RWPE2 (cell line): Measurements from ENCODE around the gene TEX14.

Source experiments
- ATAC-seq: fragments of 200-7000 bp; cut with Tn5 transposase; 3 replicates; pipeline ENCODE4 v1.9.1; 2021; ENCODE audit warnings: low read depth
- DNase-seq: peaks from one replicate; pipeline ENCODE4 v3.0.0-alpha.2; 2020; ENCODE audit warnings: low spot score
- H3K27ac ChIP-seq: fragments of 450-650 bp; 2 replicates; pipeline ENCODE4 v1.5.1; 2017; ENCODE audit warnings: mild to moderate bottlenecking; ENCODE audit not compliant: poor library complexity, severe bottlenecking
- H3K27me3 ChIP-seq: fragments of 250-450 bp; sonication (Bioruptor Pico); 2 replicates; pipeline ENCODE4 v1.5.1; 2021; ENCODE audit warnings: mild to moderate bottlenecking, moderate library complexity; ENCODE audit not compliant: insufficient read depth, poor library complexity, severe bottlenecking
- H3K36me3 ChIP-seq: fragments of 250-450 bp; sonication (Bioruptor Pico); 2 replicates; pipeline ENCODE4 v1.5.1; 2020; ENCODE audit warnings: low read depth, mild to moderate bottlenecking, moderate library complexity
- H3K4me1 ChIP-seq: fragments of 250-450 bp; sonication (Bioruptor Pico); 2 replicates; pipeline ENCODE4 v1.5.1; 2021; ENCODE audit warnings: mild to moderate bottlenecking, moderate library complexity; ENCODE audit not compliant: insufficient read depth, poor library complexity, severe bottlenecking
- H3K4me3 ChIP-seq: fragments of 250-450 bp; sonication (Bioruptor Pico); 2 replicates; pipeline ENCODE4 v1.5.1; 2021; ENCODE audit warnings: mild to moderate bottlenecking, moderate library complexity; ENCODE audit not compliant: severe bottlenecking
- H3K9me3 ChIP-seq: fragments of 250-450 bp; sonication (Bioruptor Pico); 2 replicates; pipeline ENCODE4 v1.5.1; 2021; ENCODE audit warnings: mild to moderate bottlenecking, moderate library complexity; ENCODE audit not compliant: severe bottlenecking
- TF ChIP-seq, protein P1 (sequence below): fragments of 450-650 bp; IDR thresholded peaks from one replicate; pipeline ENCODE4 v1.5.1; 2017; ENCODE audit warnings: mild to moderate bottlenecking, moderate library complexity; ENCODE audit not compliant: poor library complexity, severe bottlenecking

TEX14 gene

DNA sequence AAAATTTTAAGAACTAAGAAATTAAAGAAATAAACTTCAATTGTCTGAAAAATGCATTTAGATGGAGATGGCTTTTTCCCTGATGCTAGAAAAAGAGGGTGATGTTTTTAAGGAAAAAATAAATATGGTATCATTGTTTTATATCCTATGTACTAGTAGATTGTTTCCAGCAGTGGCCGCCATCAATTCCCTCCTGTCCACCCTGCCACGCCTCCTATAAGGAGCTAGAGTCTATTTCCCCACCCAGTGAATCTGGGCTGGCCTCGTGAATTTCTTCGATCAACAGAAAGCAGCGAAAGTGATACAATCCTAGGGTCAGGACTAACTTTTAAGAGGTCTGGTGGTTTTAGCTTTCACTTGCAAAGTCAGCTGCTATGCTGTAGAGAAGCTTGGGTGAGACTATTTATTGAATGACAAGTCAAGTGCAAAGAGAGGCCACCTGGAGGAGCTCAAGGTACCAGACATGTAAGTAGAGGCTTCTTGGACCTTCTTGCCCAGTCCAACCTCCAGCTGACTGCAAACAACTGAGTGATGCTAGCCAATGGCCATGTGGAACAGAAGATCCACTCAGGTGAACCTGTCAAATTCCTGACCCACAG, 96.6 kb downstream of the TEX14 start:
- Histone ChIP-seq H3K9me3 (no peaks in the 10 kb centered on the region), H3K27me3 (no peaks in the 10 kb centered on the region), H3K4me1 (no peaks in the 10 kb centered on the region), H3K36me3 (no peaks in the 10 kb centered on the region), H3K27ac (no peak overlapping the region), H3K4me3 (no peak overlapping the region)
- DNase-seq = no peak
- no peak for ATAC-seq
- TF ChIP-seq, protein P1, sequence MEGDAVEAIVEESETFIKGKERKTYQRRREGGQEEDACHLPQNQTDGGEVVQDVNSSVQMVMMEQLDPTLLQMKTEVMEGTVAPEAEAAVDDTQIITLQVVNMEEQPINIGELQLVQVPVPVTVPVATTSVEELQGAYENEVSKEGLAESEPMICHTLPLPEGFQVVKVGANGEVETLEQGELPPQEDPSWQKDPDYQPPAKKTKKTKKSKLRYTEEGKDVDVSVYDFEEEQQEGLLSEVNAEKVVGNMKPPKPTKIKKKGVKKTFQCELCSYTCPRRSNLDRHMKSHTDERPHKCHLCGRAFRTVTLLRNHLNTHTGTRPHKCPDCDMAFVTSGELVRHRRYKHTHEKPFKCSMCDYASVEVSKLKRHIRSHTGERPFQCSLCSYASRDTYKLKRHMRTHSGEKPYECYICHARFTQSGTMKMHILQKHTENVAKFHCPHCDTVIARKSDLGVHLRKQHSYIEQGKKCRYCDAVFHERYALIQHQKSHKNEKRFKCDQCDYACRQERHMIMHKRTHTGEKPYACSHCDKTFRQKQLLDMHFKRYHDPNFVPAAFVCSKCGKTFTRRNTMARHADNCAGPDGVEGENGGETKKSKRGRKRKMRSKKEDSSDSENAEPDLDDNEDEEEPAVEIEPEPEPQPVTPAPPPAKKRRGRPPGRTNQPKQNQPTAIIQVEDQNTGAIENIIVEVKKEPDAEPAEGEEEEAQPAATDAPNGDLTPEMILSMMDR = peak; percentile 6

DNA sequence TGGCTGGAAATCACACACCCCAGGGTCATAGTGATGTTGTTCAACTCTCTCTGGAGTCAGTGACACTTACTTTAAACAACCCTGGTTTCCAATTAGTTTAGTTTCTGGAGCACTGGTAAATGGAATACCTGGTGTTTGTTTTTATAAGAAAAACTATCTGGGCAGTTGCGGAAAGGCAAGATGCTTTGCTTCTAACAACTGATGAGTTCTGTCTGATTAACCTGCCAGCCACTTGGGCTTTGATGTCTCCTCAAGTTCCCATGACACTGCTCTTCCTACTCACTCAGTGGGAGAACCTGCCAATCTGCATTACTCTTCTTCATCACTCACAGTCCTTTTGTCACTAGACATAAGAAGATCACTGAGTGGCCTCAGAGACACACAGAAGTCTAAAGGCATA, 98.7 kb downstream of the TEX14 start:
- Histone ChIP-seq H3K4me1 (no peaks in the 10 kb centered on the region), H3K9me3 (no peaks in the 10 kb centered on the region), H3K36me3 (no peaks in the 10 kb centered on the region), H3K27ac (no peak overlapping the region), H3K4me3 (no peak overlapping the region), H3K27me3 (no peaks in the 10 kb centered on the region)
- DNase-seq (no peak), ATAC-seq (no peak)
- TF ChIP-seq, protein P1 = no peak

DNA sequence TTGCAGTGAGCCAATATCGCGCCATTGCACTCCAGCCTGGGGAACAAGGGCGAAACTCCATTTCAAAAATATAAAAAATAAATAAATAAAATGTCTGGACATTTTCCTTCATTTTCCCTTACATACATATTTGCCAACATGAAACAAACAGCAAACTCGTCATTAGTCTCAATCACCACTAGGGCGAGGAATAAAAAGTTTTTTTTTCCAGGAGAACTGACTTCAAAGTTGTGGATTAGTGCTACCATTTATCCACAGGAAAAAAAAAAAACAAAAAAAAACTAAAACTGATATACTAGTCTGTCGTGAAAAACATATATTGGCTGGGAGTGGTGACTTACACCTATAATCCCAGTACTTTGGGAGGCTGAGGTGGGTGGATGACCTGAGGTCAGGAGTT, 100.4 kb downstream of the TEX14 start:
- H3K4me1 ChIP-seq = no peaks in the 10 kb centered on the region
- H3K4me3 ChIP-seq = no peak overlapping the region
- no peaks in the 10 kb centered on the region for H3K9me3 ChIP-seq
- TF ChIP-seq, protein P1 = no peak
- no peak overlapping the region for H3K27ac ChIP-seq
- H3K27me3 ChIP-seq = no peaks in the 10 kb centered on the region
- DNase-seq (no peak), ATAC-seq (no peak)
- H3K36me3 ChIP-seq = no peaks in the 10 kb centered on the region

DNA sequence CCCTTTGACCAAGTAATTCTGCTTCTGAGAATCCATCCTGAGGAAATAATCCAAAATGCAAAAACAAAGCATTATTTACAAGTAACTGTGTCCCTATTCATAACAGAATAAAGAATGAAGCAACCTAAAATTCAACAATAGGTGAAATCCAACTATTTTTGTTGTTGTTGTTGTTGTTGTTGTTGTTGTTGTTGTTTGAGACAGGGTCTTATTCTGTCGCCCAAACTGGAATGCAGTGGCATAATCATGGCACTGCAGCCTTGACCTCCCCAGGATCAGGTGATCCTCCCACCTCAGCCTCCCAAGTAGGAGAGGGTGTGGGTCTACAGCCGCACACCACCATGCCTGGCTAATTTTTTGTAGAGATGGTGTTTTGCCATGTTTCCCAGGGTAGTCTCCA, 101.5 kb downstream of the TEX14 start:
- Histone ChIP-seq H3K27ac (no peak overlapping the region), H3K4me3 (no peak overlapping the region), H3K9me3 (no peaks in the 10 kb centered on the region), H3K36me3 (no peaks in the 10 kb centered on the region), H3K4me1 (no peaks in the 10 kb centered on the region), H3K27me3 (no peaks in the 10 kb centered on the region)
- DNase-seq (no peak), ATAC-seq (no peak)
- TF ChIP-seq, protein P1 = no peak

DNA sequence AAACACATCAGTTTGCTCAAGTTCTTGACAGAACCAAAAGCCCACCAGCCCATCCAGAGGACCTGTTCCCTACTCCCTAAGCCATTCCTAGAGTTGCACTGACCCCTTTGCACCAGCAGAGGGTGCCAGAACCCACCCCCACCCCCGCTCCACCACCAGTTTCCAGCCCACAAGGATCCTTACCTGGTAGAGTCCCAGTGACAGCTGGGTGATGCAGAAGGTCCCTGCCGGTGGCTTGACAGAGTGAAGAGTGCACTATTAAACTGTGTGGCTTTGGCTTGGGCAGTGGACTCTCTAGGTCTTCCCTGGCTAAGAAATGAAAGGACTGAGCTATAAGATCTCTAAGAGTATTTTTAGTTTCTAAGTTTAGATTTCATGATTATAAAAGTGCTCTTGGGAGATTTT, 104.1 kb downstream of the TEX14 start:
- DNase-seq = no peak
- no peaks in the 10 kb centered on the region for H3K9me3 ChIP-seq
- no peaks in the 10 kb centered on the region for H3K27me3 ChIP-seq
- H3K4me3 ChIP-seq = no peak overlapping the region
- TF ChIP-seq, protein P1 = peak; percentile 97
- ATAC-seq = peak; percentile 86
- no peak overlapping the region for H3K27ac ChIP-seq
- no peaks in the 10 kb centered on the region for H3K36me3 ChIP-seq
- no peaks in the 10 kb centered on the region for H3K4me1 ChIP-seq
